Lower leg skin (tissue), 3 donors: ENCODE measurements around the gene MEGF6.

Experiments used
- CTCF ChIP-seq, 3 donors: fragments of 450-650 bp; IDR thresholded peaks; one replicate each; pipeline ENCODE4 v1.5.1; 2016; ENCODE audit warnings: antibody characterized with exemption in 3 of 3, mild to moderate bottlenecking in 3 of 3, moderate library complexity in 2 of 3
- POLR2A ChIP-seq, 2 donors: fragments of 450-650 bp; IDR thresholded peaks; one replicate each; pipeline ENCODE4 v1.6.1; 2016 to 2017; ENCODE audit warnings: antibody characterized with exemption in 2 of 2, mild to moderate bottlenecking in 1 of 2, moderate library complexity in 1 of 2

GRCh38 chr1:3642919-3643675 lies 31.8 kb upstream of the MEGF6 start:
- no peak for TF ChIP-seq CTCF (IDR thresholded peaks at IDR 0.05)
- no peak for TF ChIP-seq POLR2A (IDR thresholded peaks at IDR 0.05)
